Fibroblast of skin of back (primary cell): ENCODE results near the gene PEX11A.

Experiments used
- DNase-seq: peaks from one replicate; pipeline ENCODE4 v3.0.0-alpha.2; 2013

Gene PEX11A

DNA sequence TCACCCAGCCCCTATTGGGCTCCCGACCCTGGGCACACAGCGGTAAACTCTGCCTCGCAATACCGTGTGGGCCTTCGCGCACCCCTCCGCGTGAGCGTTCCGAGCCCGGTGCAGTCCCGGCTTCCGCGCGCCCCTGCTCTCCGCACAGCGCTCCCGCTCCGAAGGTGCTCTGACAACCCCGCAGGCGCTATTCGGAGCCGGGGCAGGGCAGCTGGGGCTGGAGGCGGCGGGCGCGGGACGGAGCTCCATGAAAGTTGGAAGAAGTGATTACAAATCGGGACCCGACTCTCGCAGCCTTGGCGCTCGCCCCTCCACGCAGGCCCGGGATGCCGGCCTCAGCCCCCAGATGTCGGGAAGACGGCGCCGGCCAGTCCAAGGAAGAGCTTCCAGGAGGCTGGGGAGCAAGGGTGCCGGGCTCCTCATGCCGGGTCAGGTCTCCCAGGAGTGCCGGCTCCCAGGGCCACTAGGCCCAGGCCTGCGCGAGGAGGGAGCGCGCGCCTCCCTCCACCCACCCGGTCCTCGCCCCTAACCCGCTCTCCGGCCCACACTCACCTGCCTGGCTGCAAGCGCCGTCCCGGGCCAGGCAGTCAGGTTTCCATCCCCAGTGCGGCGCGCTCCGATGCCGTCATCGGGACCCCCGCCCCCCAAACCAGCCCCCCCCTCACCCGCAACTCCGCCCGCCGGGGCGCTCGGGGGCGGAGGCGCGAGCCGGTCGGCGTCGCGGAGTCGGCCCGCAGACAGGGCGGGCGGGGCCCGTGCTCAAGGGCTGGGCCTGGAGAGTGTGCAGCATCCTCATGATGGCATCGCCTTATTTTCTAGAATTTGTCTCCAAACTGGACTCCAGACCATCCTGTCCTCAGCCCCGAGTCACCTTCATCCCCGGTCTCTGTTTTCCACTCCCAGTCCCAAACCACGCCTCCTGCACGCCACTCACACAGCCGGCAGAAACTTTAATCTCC lies 35.4 kb downstream of the PEX11A start, which contains the start of gene KIF7:
Gene KIF7, minus strand, starts transcription at position 621 of the 959 bp plus-strand sequence. CDS start 2,537 bp downstream, outside the sequence.
- DNase-seq = peak; percentile 58

DNA sequence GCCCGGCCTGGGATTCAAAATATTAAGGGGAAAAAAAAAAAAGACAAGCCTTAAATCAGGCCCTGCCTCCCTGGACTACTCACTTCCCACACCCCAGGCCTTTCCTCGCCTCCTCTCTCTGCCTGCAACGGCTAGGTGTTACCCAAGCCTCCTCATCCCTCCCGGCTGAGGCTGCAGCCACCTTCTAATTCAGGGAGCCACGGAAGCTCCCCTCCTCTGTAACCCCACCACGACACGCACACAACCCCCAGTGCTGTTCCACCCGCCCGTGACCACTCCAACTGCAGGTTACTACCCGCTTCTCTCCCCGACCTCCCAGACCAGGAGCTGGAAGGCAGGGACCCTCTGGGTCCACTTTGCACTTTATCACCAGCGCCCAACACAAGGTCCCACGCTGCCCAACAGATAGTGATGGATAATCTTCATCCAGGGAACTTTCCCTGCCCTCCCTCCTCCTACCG lies 36.2 kb downstream of the PEX11A start:
- peak; percentile 56 for DNase-seq

DNA sequence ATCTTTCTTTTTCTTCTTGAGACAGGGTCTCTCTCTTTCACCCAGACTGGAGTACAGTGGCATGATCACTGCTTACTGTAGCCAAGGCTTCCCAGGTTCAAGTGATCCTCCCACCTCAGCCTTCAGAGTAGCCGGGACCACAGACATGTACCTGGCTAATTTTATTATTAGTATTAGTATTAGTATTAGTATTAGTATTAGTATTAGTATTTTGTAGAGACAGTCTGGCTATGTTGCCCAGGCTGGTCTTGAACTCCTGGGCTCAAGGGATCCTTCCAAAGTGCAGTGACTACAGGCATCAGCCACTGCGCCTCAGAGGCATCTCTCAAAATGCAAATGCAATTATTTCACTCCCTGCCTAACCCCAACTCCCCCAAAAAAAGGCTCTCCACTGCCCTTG lies 37.0 kb downstream of the PEX11A start:
- no peak for DNase-seq

DNA sequence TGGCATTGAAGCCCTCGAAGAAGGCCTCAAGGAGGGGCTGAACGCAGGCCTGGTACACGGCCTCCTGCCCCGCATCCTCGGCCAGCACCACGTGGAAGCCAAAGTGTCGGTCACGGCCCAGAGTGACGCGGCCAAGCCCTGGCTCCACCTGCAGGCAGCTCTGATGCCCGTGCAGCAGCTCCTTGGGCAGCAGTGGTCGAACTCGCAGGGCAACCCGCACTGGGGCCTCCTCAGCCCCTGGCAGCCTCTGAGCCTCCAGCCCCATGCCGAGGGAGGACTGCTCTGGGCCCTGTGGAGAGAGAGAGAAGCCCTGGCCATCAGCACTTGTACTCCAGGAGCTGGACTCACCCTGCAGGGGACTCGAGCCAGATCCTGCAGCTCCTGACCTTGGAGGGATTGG lies 37.9 kb downstream of the PEX11A start:
- DNase-seq = no peak

DNA sequence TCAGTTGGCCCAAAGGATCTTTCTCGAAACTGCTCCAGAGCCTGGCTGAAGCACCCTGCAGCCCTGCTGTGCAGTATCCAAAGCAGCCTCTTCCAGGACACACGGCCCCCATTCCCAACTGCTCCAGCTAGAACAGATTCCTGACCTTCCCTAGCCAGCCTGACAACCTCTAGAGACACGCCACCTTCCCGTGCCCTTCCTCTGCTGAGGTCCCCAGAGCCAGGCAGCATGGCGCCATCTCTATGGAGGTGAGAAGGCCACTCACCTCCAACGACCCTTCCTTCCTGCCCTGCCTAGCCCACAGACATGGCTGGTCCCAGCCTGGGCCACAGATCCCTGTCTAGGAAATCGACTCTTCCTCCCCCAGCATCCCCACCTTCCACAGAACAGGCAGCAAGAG lies 38.4 kb downstream of the PEX11A start:
- no peak for DNase-seq

DNA sequence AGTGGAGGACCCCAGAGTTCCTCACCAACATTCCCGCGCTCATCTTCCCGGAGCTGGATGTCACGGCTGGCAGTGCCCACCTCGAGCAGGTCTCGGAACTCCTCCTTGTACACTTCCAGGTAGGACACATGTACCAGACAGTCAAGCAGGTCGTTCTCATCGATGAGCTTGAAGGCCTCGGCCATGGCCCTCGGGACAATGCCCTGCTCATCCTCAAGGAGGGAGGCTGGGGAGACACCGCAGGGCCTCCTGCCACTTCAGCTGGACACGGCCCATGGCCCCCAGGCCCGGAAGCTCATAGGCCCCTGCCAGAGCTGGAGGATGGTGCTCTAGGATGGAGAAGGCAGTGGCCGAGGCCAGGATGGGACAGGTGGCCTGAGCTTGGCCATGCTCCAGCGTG lies 40.8 kb downstream of the PEX11A start:
- no peak for DNase-seq

DNA sequence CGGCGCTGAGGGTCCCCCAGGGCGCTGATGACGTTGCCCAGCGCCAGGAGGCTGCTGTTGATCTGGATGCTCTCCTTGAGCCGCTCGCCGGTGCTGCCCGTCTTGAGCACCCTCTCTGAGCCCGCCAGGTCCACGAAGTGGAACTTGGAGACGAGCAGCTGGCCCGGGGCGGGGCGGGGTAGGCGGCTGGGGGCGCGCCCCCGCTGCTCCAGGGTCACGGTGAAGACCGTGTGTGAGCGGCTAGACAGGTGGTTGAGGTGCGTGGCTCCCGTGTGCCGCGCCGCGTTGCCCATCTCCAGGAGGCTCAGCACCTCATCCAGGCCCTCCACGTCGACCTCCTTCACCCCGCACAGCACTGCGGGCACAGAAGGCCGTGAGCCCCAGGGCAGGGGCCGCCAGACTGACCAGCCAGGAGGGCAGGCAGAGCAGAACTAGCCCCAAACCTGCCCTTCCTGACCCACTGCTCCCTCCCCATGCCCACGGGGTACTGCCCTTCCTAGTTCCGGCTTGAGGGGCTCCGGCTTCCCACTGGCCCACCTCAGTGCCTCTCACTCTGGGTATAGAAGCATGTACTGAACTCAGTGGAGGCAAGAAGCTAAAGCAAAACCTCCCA lies 41.4 kb downstream of the PEX11A start:
- no peak for DNase-seq

DNA sequence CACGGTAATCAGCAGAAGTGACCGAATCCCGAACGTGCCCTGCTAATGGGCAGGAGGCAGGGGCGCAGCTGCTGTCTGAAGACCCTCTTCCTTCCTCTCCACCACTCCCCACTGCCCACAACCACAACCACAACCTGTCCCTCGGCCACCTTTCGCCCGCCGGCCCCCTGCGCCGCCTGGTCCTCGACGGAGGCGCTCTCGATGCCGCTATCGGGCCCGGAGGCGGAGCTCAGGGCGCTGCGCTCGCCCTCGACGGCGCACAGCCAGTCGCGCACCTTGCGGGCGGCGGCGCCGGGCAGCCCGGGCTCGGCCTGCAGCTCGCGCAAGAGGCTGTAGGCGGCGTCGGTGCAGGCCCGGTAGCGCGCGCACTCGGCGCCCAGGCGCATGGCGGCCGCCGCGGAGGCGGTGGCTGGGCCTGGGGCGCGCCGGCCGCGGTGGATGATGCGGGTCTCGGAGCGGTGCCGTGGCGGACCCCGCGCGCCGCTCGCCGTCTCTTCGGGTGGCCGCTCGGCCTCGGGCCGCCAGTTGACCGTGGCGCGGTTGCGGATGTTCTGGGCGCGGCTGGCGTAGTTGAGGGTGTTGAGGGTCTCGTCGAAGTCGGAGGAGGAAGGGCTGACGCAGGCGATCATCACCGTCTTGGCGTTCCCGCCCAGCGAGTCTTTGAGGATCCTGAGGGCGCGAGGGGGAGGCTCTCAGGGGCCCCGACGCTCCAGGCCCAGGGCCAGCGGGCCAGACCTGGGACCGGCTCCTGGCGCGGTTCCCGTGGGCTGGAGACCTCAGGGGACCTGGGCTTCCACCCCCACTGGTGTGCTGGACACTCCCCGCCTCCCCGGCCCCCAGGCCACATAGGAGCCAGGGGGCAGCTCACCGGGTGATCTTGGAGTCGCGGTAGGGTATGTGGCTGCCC lies 42.2 kb downstream of the PEX11A start:
- DNase-seq = no peak

DNA sequence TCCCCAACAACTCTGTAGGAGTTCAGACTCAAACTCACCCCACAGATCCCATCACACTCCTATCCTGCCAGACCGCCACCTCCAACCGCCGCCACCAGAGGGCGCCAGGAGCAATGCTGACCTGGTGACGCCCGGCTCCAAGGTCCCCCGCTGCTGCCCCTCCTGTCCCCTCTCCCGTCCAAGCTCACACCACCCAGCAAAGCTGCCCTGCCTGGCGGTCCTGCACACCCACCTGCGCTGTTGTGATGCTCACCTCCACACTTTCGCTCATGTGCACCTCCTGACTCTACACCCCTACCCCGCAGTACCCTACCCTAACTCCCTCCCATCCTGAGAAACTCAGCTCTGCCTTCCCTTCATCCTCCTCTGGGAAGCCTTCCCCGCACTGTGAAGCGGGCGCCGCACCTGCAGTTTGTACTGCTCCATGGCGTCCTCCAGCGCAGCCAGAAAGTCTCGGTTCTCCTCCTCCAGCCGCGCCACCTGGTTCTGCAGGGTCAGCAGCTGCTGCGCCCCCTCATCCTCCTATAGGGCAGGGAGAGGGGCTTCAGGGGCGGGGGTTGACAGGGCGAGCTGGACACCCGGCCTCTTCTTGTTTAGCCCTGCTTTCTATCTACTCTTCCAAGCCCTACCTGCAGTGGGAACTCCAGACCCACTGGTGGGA lies 43.2 kb downstream of the PEX11A start:
- peak; percentile 48 for DNase-seq

DNA sequence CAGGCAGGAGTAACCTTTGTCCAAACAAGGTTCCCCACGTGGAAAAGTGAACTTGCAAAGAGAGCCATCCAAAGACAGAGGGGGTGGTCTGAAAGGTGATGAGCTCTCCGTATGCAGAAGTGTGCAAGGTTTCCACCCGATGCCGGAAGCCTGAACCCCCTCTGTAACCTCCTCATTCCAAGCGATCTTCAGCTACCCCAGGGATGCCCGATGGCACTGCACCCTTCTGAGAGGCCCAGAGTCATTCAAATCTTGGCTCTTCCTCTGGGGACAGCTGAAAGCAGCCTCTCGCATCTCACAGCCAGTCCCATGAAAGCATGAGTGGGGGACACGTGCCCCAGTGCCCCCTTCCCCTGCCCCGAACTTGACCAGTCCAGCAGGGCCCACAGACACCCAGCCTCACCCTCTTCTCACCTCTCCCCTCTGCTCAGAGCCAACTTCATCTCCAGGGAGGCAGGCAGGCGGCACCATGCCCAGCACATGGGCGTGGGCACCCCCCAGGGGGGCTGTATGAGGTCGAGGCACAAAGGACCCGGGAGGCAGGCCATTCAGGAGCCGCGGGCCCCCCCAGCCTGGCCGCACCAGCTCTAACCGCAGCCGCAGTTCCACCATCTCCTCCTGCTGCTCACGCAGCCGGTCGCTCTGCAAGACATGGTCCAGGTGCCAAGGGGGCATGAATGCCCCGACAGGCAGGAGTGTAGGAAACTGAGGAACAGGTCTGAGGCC lies 44.0 kb downstream of the PEX11A start:
- DNase-seq = no peak

DNA sequence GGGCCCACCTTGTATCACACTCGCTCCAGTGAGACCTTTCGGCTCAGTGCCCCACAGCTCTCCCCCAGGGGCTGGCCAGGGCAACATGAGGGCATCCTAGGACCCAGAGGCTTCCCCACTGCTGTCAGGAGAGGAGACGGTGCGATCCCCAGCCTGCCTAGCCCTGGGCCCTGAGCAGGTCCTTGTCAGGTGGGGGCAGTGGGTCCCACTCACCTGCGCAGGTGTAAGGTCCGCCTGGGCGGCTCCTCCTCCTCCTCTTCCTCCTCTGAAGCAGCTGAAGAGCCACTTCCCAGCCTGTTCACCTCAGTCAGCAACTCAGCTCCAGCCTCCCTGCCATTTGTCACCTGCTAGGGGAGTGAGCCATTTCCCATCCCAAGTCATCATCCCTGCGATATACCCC lies 44.9 kb downstream of the PEX11A start:
- no peak for DNase-seq

DNA sequence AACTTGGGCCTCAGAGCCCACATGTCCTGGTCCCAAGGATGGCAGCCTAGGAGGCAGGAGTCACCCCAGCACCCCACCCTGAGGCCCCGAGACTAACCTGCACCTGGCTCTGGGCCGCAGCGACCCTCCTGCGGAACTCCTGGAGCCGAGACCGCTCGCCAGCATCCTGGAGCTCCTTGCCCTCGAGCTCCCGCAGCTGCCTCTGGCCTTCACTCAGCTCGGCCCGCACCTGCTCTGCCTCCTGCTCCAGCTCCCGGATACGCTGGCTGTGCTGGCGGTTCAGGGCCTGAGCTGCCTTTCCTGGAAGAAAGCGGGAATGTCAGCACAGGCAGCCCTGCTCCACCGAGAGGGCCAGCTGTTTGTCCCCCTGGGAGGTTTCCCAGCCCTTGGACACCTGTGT lies 48.4 kb downstream of the PEX11A start:
- DNase-seq = no peak

DNA sequence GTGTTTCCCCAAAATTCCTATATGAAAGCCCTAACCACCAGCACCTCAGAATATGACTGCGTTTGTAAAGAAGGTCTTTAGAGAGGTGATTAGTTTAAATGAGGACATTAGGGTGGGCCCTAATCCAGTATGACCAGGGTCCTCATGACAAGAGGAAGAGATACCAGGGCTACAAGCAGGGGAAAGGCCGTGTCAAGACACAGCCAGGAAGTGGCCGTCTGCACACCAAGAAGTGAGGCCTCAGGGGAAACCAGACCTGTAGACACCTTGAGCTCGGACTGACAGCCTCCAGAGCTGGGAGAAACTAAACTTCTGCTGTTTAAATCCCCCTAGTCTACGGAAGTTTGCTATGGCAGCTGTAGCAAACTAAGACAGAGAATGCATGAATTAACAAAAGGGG lies 49.5 kb downstream of the PEX11A start:
- DNase-seq = no peak

DNA sequence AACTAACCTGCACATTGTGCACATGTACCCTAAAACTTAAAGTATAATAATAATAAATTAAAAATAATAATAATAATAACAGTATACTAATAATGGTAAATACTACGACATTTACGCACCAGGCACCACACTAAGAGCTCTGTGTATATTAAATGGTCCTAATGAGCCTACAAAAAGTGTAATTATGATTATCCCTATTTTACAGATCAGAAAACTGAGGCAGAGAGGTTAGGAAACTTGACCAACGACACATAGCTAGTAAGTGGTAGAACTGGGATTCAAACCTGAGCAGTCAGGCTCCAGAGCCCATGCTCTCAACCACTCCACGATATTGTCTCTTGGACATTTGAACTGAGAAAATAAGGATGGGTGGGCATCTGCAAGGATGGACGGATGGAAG lies 50.3 kb downstream of the PEX11A start:
- DNase-seq = no peak

DNA sequence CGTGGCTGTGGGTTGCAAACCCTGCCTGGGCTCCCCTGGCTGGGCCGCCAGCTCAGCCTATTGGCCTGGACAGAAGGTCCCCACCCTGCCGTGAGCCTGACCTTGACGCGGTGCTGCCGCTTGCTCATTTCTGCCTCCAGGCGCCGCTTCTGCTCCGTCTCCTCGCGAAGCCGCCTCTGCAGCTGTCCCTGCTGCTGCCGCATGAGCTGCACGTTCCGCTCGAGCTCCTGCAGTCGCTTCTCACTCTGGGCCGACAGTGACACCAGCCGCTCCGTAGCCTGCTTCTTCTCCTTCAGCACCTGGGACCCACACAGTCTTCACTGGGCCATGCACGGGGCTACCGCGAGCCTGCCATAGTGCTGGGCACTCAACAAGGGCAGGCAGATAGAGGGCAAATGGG lies 57.0 kb downstream of the PEX11A start:
- no peak for DNase-seq

DNA sequence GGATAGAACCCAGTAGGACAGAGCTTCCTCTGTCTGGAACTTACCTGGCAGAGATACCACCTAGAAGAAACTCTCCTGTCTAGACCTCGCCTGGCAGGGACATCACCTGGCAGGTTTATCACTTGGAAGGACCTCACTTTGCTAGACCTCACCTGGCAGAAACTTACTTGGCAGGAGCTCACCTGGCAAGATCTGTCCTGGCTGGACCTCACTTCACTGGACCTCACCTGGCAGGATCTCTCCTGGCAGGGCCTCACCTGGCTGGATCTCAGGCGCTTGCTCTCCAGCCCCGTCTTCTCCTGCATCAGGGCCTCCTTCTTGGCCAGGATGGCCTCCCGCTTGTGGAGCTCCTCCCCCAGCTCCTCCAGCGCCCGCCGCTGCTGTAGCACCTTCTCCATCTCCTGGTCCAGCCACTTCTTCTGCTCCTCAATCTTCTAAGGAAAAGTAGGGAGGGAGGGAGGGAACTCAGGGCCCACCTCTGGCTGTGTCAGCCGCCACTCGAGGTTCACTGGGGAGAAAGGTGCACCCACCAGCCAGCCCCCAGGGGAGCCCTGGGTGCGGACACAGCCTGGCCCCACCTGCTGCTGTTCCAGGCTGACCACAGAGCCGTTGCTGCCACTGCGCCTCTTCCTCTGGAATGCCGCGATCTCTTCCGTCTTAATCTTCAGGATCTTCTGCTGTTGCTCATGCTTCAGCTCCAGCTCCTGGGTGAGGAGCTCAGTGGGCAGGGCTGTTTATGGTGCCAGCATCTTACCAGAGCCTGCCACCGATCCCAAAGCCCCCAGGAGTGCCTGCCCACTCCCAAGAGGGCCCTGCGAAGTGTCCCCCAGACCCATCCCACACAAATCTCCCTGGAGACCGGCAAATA lies 57.8 kb downstream of the PEX11A start:
- DNase-seq = no peak

DNA sequence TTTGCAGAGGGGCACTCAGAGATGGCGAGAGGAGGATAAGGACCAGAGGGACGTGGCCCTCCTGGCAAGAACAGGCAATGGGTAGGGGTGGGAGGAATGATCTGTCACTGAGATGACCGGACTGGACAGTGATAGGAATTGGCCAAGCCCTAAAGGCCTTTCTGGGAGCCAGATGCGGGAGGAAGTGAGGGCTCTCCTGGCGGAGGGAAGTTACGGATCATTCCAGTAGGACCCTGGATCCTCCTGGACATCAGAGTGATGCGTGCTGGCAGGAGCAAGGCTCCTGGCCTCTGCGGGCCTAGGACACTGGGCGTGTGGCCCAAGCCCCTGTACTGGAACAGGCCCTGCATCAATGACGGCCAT lies 58.7 kb downstream of the PEX11A start:
- DNase-seq = no peak
